HCT116 (cell line): ENCODE data around the gene IDS. TPM values are rescaled to one million over a fixed set of nuclear protein-coding genes. Genes with fewer than 3 reads are reported as not detected.
"Not testable (repeated sequence)": the region's sequence is repeated elsewhere in the genome, so short reads cannot be mapped to it uniquely, and the experiment has no call there.

ENCODE experiments used
- ATAC-seq: fragments of 200-7000 bp; cut with Tn5 transposase; 2 replicates; pipeline ENCODE4 v1.9.1; 2020; ENCODE audit warnings: mild to moderate bottlenecking, moderate library complexity
- BruUV-seq: library from RNA; stranded (reverse); fragments of 400-500 nt; replicated peaks from 2 replicates; lab custom pipeline; 2021; lab: Mats Ljungman, UMichigan
- CTCF ChIA-PET: fragments of 300-600 bp; sonication (Branson Sonifier 250); formaldehyde crosslinking; loops from one replicate; lab custom pipeline; 2021; ENCODE audit warnings: antibody characterized with exemption; lab: Charles Lee
- POLR2A ChIA-PET: fragments of 300-600, 350-600 bp; sonication (Branson Sonifier 250); formaldehyde crosslinking; loops from one replicate; lab custom pipeline; 2021; ENCODE audit warnings: antibody characterized with exemption; lab: Charles Lee
- RAD21 ChIA-PET, 2 experiments: fragments of 300-600 bp; sonication (Branson Sonifier 250); formaldehyde crosslinking; loops; one replicate each; lab custom pipeline; 2023; ENCODE audit warnings: low total read pairs in 2 of 2; ENCODE audit not compliant: uncharacterized antibody in 2 of 2, unreplicated experiment in 2 of 2, low non-redundant PET in 1 of 2; lab: Charles Lee
- DNase-seq: peaks from one replicate; pipeline ENCODE4 v3.0.0-alpha.2; 2010; ENCODE audit warnings: low read depth, low spot score
- H2AFZ ChIP-seq: fragments of 200-600 bp; shearing (Covaris generic), sonication (generic); 2 replicates; pipeline ENCODE4 v1.6.1; 2017; ENCODE audit warnings: low read depth, mixed run types, mixed read lengths, antibody characterized with exemption, low read length; ENCODE audit not compliant: poor library complexity, severe bottlenecking
- H3K27ac ChIP-seq: 2 replicates; pipeline ENCODE4 v1.5.1; 2012; ENCODE audit warnings: low read depth, low read length
- H3K27me3 ChIP-seq: fragments of 200-600 bp; sonication (generic); 2 replicates; pipeline ENCODE4 v1.6.1; 2016; ENCODE audit warnings: mixed run types, low read length, mixed read lengths; ENCODE audit not compliant: insufficient read depth
- H3K36me3 ChIP-seq, 2 experiments: fragments of 200-500 bp in 1 of 2; fragments of 200-600 bp in 1 of 2; sonication (Bioruptor generic) in 1 of 2; sonication (generic) in 1 of 2; 2 replicates each; pipeline versions ENCODE4 v1.5.1 to v1.6.1; 2014 to 2016; ENCODE audit warnings: low read length in 2 of 2, inconsistent platforms in 1 of 2, mixed read lengths in 1 of 2, mixed run types in 1 of 2; ENCODE audit not compliant: insufficient read depth in 2 of 2, control insufficient read depth in 1 of 2
- H3K4me1 ChIP-seq, 2 experiments: fragments of 200-600 bp in 1 of 2; sonication (generic) in 1 of 2; 2 replicates each; pipeline versions ENCODE4 v1.5.1 to v1.6.1; 2012 to 2017; ENCODE audit warnings: low read length in 2 of 2, inconsistent platforms in 1 of 2, mild to moderate bottlenecking in 1 of 2, mixed read lengths in 1 of 2, mixed run types in 1 of 2, moderate library complexity in 1 of 2; ENCODE audit not compliant: insufficient read depth in 2 of 2, control insufficient read depth in 1 of 2
- H3K4me2 ChIP-seq: fragments of 200-600 bp; sonication (generic); 2 replicates; pipeline ENCODE4 v1.6.1; 2017; ENCODE audit warnings: mixed run types, low read length, mixed read lengths
- H3K4me3 ChIP-seq, 2 experiments: fragments of 200-600 bp in 1 of 2; sonication (generic) in 1 of 2; replicated peaks in 1 of 2; 2 replicates each; pipeline ENCODE4 v1.5.1; 2011 to 2016; ENCODE audit warnings: low read length in 2 of 2, control low read depth in 1 of 2, low read depth in 1 of 2, mild to moderate bottlenecking in 1 of 2, mixed read lengths in 1 of 2, mixed run types in 1 of 2
- H3K79me2 ChIP-seq: fragments of 200-600 bp; sonication (generic); 2 replicates; pipeline ENCODE4 v1.6.1; 2017; ENCODE audit warnings: mild to moderate bottlenecking, mixed run types, low read length, moderate library complexity, mixed read lengths; ENCODE audit not compliant: insufficient read depth
- H3K9ac ChIP-seq: fragments of 200-600 bp; sonication (generic); 2 replicates; pipeline ENCODE4 v1.6.1; 2016; ENCODE audit warnings: low read length, mixed read lengths
- H3K9me2 ChIP-seq: fragments of 200-600 bp; sonication (generic), shearing (Covaris generic); 2 replicates; pipeline ENCODE4 v1.6.1; 2017; ENCODE audit warnings: mixed run types, mild to moderate bottlenecking, moderate library complexity; ENCODE audit not compliant: insufficient read depth
- H3K9me3 ChIP-seq, 2 experiments: fragments of 200-500 bp in 1 of 2; fragments of 200-600 bp in 1 of 2; sonication (Bioruptor generic) in 1 of 2; sonication (generic) in 1 of 2; 2 replicates each; pipeline ENCODE4 v1.6.1; 2014 to 2017; ENCODE audit warnings: low read length in 2 of 2, mixed read lengths in 2 of 2, inconsistent platforms in 1 of 2, low read depth in 1 of 2, mild to moderate bottlenecking in 1 of 2, mixed run types in 1 of 2, moderate library complexity in 1 of 2; ENCODE audit not compliant: control insufficient read depth in 1 of 2, insufficient read depth in 1 of 2
- H4K20me1 ChIP-seq: fragments of 200-600 bp; sonication (generic), shearing (Covaris generic); 2 replicates; pipeline ENCODE4 v1.6.1; 2017; ENCODE audit warnings: mixed run types, mild to moderate bottlenecking, moderate library complexity; ENCODE audit not compliant: insufficient read depth
- JUND ChIP-seq: IDR thresholded peaks from 2 replicates; pipeline ENCODE4 v1.6.1; 2012
- intact Hi-C: fragments of 100-400 bp; cut with micrococcal nuclease; formaldehyde crosslinking; loops from 2 replicates; pipeline ENCODE4 v1.10.0; 2022
- total RNA-seq: library from RNA; stranded (reverse); gene quantifications from one replicate; pipeline ENCODE4 v1.2.1, GENCODE V29; 2021; ENCODE audit not compliant: unreplicated experiment

Gene IDS
- total RNA-seq, 1 experiment from 2014 or later = 42.0 TPM

DNA sequence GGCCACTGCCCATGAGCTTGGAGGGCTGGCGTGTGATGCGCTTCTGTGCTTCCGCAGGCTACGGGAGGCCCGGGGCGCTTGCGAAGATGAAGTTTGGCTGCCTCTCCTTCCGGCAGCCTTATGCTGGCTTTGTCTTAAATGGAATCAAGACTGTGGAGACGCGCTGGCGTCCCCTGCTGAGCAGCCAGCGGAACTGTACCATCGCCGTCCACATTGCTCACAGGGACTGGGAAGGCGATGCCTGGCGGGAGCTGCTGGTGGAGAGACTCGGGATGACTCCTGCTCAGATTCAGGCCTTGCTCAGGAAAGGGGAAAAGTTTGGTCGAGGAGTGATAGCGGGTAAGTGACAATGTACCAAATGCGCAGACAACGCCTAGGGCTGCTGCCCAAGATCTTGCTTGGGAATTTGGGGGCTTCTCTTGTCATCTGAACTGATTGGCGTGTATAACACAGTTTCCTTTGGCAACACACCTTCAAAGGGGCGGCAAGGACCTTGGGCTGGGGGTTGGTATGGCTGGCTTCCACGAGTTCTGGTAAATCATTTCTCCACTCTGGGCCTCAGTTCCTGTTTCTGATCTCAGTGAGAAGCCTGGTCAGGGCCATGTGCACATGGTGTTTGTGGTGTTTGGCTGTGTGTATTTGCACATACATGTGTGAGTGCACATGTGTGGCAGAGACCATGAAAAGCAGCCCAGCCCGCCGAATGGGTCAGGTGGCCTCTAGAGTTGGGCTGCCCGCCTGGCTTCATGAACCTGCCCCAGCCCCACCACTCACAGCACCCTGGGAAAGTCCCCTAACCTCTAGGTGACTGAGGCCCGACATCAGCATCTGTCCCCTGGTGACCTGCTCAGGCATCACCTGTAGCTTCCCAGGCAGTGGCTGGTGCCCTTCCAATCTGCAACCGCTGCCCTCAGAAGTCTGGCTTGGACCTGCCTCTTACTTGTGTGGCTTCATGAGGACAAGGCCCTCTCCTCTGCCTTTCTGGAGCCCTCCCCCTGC is 40.7 kb upstream of the IDS start:
- H2AFZ ChIP-seq, H3K9ac ChIP-seq, intact Hi-C loops, H3K27ac ChIP-seq, POLR2A ChIA-PET, H3K4me2 ChIP-seq, DNase-seq, H3K27me3 ChIP-seq, RAD21 ChIA-PET, CTCF ChIA-PET, H3K4me1 ChIP-seq, H3K9me3 ChIP-seq, BruUV-seq, ATAC-seq, H4K20me1 ChIP-seq, H3K9me2 ChIP-seq, H3K79me2 ChIP-seq, H3K36me3 ChIP-seq, H3K4me3 ChIP-seq: not testable (repeated sequence)

DNA sequence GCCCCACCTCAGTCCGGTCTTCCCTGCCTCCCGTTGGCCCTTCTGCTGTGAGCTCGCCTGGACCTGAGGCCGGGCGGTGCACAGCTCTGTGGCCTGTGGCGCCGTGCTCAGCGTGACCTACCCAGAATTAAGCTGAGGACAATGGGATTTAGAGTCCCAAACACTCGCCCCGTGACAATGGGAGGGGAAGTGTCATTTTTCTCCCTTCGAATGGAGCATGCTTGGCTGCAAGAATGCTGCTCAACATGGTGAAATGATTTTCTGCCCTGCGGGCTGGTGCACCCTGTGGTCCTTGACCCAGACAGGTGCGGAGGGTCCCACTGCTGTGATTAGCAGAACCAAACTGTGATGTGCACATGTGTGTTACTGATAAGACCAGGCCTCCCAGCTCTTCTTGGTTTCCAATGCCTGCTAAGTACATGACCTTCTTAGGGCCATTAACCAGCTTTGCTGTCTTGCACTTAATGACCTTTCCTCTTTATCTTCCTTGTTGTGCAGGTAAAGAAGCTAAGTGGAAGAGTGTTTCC is 36.5 kb upstream of the IDS start:
- Histone ChIP-seq H3K4me3 (peak overlapping the region; percentile 74 to 77), H3K9me2 (no peaks in the 10 kb centered on the region), H3K27me3 (no peaks in the 10 kb centered on the region), H4K20me1 (no peaks in the 10 kb centered on the region), H3K9me3 (no peaks in the 10 kb centered on the region), H3K27ac (peak overlapping the region; percentile 74), H3K79me2 (peaks cover 3% of the 10 kb centered on the region; the same call in 1 of the 2 replicates), H2AFZ (no peak overlapping the region), H3K36me3 (no peaks in the 10 kb centered on the region), H3K9ac (peak overlapping the region; percentile 66), H3K4me1 (peaks cover 3 to 4% of the 10 kb centered on the region in 2 experiments; a peak in 2 of 4 replicates), H3K4me2 (peak overlapping the region; percentile 83)
- ChIA-PET POLR2A (no interaction called here), RAD21 (no interaction called here), CTCF (no interaction called here)
- DNase-seq (no peak), ATAC-seq (no peak)
- intact Hi-C loops = no loop called here
- BruUV-seq = no TSS peak
- TF ChIP-seq JUND = no peak
